Liver (tissue), 2 donors: ENCODE data around the gene LIPG.

Experiments
- CTCF ChIP-seq: fragments of 150-350 bp; IDR thresholded peaks from 2 replicates; pipeline ENCODE4 v1.5.1; 2017; ENCODE audit warnings: improper control_type of control experiment, low read depth, low read length; ENCODE audit not compliant: missing input control
- MAX ChIP-seq: IDR thresholded peaks from 2 replicates; pipeline ENCODE4 v1.6.1; 2016; ENCODE audit warnings: antibody characterized with exemption
- YY1 ChIP-seq: IDR thresholded peaks from 2 replicates; pipeline ENCODE4 v1.6.1; 2016; ENCODE audit warnings: antibody characterized with exemption, mild to moderate bottlenecking
- donor health status: healthy.

GRCh38 chr18:49588971-49589370, 27.1 kb downstream of the LIPG start:
- TF ChIP-seq CTCF (no peak), YY1 (no peak), MAX (no peak)
